GM12878 (cell line): Measurements from ENCODE around the gene JAKMIP1.

ENCODE experiments used
- CEBPB ChIP-seq, 2 experiments: fragments of 150-350 bp in 1 of 2; IDR thresholded peaks; 2 replicates each; pipeline ENCODE4 v1.6.1; 2012 to 2014; ENCODE audit warnings: low read depth in 2 of 2, low read length in 2 of 2, borderline replicate concordance in 1 of 2, inconsistent platforms in 1 of 2
- NR2F1 ChIP-seq: fragments of 450-650 bp; conservative IDR thresholded peaks from 2 replicates; pipeline ENCODE4 v1.6.1; 2017; ENCODE audit warnings: mild to moderate bottlenecking
- TF ChIP-seq, protein P1 (sequence below), 3 experiments: IDR thresholded peaks in 2 of 3; conservative IDR thresholded peaks in 1 of 3; 2 replicates each; pipeline ENCODE4 v1.5.1; 2011; ENCODE audit warnings: low read depth in 3 of 3, low read length in 3 of 3, mild to moderate bottlenecking in 3 of 3, control low read depth in 2 of 3, moderate library complexity in 2 of 3, inconsistent platforms in 1 of 3, mixed read lengths in 1 of 3; ENCODE audit not compliant: control insufficient read depth in 2 of 3, insufficient read depth in 1 of 3; ENCODE audit errors: extremely low read depth in 1 of 3
- TF ChIP-seq, protein P2 (sequence below): fragments of 450-650 bp; formaldehyde crosslinking; IDR thresholded peaks from 2 replicates; pipeline ENCODE4 v1.5.0; 2022; ENCODE audit warnings: mild to moderate bottlenecking, missing genetic modification characterization

DNA sequence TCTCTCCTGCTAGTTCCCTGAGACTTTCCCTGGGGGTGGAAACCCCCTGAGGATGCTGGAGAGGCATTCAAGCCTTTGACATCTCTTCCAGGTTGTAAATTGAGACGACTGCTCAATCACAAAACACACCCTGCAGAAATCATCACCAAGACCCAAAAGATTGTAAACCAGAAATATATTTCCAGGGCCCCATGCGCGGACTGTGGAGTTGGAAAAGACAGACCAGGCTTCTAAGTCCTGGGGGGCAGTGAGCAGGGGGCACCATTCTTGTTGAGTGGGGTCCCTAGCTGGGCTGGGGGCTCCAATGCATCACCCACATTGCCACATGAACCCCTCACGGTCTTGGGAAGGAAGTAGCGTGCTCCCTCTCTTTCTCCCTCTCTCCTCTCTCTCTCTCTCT is 94.2 kb downstream of the JAKMIP1 start:
- TF ChIP-seq NR2F1 (no peak), CEBPB (IDR thresholded peaks at IDR 0.05; ENCODE audit: borderline replicate concordance in 1 of 2, low read depth in 2 of 2, low read length in 2 of 2) (no peak)
- TF ChIP-seq, protein P1, sequence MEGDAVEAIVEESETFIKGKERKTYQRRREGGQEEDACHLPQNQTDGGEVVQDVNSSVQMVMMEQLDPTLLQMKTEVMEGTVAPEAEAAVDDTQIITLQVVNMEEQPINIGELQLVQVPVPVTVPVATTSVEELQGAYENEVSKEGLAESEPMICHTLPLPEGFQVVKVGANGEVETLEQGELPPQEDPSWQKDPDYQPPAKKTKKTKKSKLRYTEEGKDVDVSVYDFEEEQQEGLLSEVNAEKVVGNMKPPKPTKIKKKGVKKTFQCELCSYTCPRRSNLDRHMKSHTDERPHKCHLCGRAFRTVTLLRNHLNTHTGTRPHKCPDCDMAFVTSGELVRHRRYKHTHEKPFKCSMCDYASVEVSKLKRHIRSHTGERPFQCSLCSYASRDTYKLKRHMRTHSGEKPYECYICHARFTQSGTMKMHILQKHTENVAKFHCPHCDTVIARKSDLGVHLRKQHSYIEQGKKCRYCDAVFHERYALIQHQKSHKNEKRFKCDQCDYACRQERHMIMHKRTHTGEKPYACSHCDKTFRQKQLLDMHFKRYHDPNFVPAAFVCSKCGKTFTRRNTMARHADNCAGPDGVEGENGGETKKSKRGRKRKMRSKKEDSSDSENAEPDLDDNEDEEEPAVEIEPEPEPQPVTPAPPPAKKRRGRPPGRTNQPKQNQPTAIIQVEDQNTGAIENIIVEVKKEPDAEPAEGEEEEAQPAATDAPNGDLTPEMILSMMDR (IDR thresholded peaks at IDR 0.05 in 2 of 3, conservative IDR thresholded peaks at IDR 0.05 in 1 of 3; ENCODE audit: control insufficient read depth in 2 of 3, extremely low read depth in 1 of 3, insufficient read depth in 1 of 3, low read depth in 3 of 3, low read length in 3 of 3): no peak
- TF ChIP-seq, protein P2, sequence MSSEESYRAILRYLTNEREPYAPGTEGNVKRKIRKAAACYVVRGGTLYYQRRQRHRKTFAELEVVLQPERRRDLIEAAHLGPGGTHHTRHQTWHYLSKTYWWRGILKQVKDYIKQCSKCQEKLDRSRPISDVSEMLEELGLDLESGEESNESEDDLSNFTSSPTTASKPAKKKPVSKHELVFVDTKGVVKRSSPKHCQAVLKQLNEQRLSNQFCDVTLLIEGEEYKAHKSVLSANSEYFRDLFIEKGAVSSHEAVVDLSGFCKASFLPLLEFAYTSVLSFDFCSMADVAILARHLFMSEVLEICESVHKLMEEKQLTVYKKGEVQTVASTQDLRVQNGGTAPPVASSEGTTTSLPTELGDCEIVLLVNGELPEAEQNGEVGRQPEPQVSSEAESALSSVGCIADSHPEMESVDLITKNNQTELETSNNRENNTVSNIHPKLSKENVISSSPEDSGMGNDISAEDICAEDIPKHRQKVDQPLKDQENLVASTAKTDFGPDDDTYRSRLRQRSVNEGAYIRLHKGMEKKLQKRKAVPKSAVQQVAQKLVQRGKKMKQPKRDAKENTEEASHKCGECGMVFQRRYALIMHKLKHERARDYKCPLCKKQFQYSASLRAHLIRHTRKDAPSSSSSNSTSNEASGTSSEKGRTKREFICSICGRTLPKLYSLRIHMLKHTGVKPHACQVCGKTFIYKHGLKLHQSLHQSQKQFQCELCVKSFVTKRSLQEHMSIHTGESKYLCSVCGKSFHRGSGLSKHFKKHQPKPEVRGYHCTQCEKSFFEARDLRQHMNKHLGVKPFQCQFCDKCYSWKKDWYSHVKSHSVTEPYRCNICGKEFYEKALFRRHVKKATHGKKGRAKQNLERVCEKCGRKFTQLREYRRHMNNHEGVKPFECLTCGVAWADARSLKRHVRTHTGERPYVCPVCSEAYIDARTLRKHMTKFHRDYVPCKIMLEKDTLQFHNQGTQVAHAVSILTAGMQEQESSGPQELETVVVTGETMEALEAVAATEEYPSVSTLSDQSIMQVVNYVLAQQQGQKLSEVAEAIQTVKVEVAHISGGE (CRISPR knock-in tag): no peak
